ENCODE data around the gene ERBB4.

GRCh38 chr2:212299333-212299732 is 239.3 kb downstream of the ERBB4 start:
- TF ChIP-seq CTCF (IDR thresholded peaks at IDR 0.05) (no peak), POLR2A (IDR thresholded peaks at IDR 0.05) (no peak)

All from uterus (tissue), 2 donors.